ENCODE measurements around the gene CCDC102A. TPM values are rescaled to one million over a fixed set of nuclear protein-coding genes. Genes with fewer than 3 reads are reported as not detected.

CCDC102A gene
- total RNA-seq, 4 donors from 2014 or later = 8.7 to 23.6 (median 22.0) TPM

DNA sequence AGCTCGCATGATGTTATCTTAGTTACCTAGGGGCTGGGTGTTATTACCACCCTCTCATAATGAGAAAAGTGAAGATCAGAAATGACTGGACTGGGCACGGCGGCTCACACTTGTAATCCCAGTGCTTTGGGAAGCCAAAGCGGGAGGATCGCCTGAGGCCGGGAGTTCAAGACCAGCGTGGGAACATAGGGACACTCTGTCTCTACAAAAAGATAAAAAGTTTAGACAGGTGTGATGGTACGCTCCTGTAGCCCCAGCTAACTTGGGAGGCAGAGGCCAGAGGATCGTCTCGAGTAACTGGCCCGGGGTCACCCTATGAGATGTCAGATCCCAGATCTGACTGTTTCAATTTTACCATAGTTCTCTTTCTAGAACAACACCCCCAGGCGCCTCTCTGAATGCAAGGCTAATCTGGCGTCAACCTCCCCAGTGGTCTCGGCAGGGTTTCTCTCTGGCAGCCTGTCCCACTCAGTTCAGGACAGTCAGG, 1.9 kb upstream of the CCDC102A start:
- Histone ChIP-seq H3K27ac (no peak overlapping the region), H3K4me1 (peaks cover under 1 to 15% of the 10 kb centered on the region in 2 donors), H3K4me3 (no peak overlapping the region), H3K9me3 (no peaks in the 10 kb centered on the region), H3K27me3 (no peaks in the 10 kb centered on the region), H3K36me3 (no peaks in the 10 kb centered on the region)
- peak in 1 of 2 donors; percentile 9 for DNase-seq
- intact Hi-C loops (cut with DNase I; ENCODE audit: low total_unique reads) = no loop called here
- TF ChIP-seq POLR2A (IDR thresholded peaks at IDR 0.05) = no peak
- TF ChIP-seq, protein P1, sequence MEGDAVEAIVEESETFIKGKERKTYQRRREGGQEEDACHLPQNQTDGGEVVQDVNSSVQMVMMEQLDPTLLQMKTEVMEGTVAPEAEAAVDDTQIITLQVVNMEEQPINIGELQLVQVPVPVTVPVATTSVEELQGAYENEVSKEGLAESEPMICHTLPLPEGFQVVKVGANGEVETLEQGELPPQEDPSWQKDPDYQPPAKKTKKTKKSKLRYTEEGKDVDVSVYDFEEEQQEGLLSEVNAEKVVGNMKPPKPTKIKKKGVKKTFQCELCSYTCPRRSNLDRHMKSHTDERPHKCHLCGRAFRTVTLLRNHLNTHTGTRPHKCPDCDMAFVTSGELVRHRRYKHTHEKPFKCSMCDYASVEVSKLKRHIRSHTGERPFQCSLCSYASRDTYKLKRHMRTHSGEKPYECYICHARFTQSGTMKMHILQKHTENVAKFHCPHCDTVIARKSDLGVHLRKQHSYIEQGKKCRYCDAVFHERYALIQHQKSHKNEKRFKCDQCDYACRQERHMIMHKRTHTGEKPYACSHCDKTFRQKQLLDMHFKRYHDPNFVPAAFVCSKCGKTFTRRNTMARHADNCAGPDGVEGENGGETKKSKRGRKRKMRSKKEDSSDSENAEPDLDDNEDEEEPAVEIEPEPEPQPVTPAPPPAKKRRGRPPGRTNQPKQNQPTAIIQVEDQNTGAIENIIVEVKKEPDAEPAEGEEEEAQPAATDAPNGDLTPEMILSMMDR (IDR thresholded peaks at IDR 0.05) = no peak

- no peak overlapping the region for H3K4me3 ChIP-seq
- H3K4me1 ChIP-seq = peaks cover 5 to 21% of the 10 kb centered on the region in 2 donors
- no peaks in the 10 kb centered on the region for H3K9me3 ChIP-seq
- no peaks in the 10 kb centered on the region for H3K36me3 ChIP-seq
- intact Hi-C loops (cut with DNase I; ENCODE audit: low total_unique reads) = no loop called here
- no peaks in the 10 kb centered on the region for H3K27me3 ChIP-seq
- TF ChIP-seq, protein P1 (IDR thresholded peaks at IDR 0.05) = no peak
- TF ChIP-seq POLR2A (IDR thresholded peaks at IDR 0.05) = no peak
- DNase-seq = peak in 1 of 2 donors; percentile 7
- peak overlapping the region; percentile 91 to 94 for H3K27ac ChIP-seq
These were observed 1.3 kb upstream of the CCDC102A start for GRCh38 chr16:57537581-57538234.

DNA sequence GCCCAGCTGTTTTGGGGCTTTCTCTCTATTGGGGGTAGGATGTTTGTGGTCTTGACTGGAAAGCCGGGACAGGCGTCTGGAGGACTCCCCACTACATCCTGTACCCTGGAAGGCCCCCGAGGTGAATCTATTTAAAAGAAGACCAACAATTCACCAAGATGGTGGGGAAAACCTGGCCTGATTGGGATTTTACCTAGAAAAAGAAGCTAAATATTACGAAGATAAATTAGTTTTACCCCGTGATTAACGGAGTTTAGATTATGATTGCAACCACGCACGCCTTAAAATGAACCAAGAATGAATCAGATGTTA, 779 bp upstream of the CCDC102A start:
- H3K4me1 ChIP-seq = peaks cover 5 to 21% of the 10 kb centered on the region in 2 donors
- TF ChIP-seq, protein P1 (IDR thresholded peaks at IDR 0.05) = no peak
- no peak for TF ChIP-seq POLR2A (IDR thresholded peaks at IDR 0.05)
- intact Hi-C loops (cut with DNase I; ENCODE audit: low total_unique reads) = no loop called here
- peak overlapping the region; percentile 91 to 94 for H3K27ac ChIP-seq
- peak overlapping the region; percentile 70 to 92 for H3K4me3 ChIP-seq
- no peaks in the 10 kb centered on the region for H3K27me3 ChIP-seq
- H3K9me3 ChIP-seq = no peaks in the 10 kb centered on the region
- H3K36me3 ChIP-seq = no peaks in the 10 kb centered on the region
- peak in 1 of 2 donors; percentile 18 for DNase-seq

- DNase-seq = peak; percentile 94 to 97
- H3K9me3 ChIP-seq = no peaks in the 10 kb centered on the region
- no peaks in the 10 kb centered on the region for H3K36me3 ChIP-seq
- no peaks in the 10 kb centered on the region for H3K27me3 ChIP-seq
- peaks cover 5 to 21% of the 10 kb centered on the region in 2 donors for H3K4me1 ChIP-seq
- peak overlapping the region; percentile 91 to 94 for H3K27ac ChIP-seq
- H3K4me3 ChIP-seq = peak overlapping the region; percentile 70 to 92
- intact Hi-C loops (cut with DNase I; ENCODE audit: low total_unique reads) = no loop called here
- TF ChIP-seq, protein P1 (IDR thresholded peaks at IDR 0.05) = peak in 3 of 4 experiments; percentile 16 to 34 (median 34)
- TF ChIP-seq POLR2A (IDR thresholded peaks at IDR 0.05) = peak in 1 of 2 donors; percentile 41
These were observed 578 bp downstream of the CCDC102A start for GRCh38 chr16:57535680-57536305.

All from uterus (tissue), 4 donors.